GM12873 (cell line): ENCODE results near the gene NCSTN.

Experiments used
- TF ChIP-seq, protein P1 (sequence below): IDR thresholded peaks from 2 replicates; pipeline ENCODE4 v1.5.1; 2012; ENCODE audit warnings: low read depth, mild to moderate bottlenecking, moderate library complexity, low read length, control low read depth; ENCODE audit not compliant: insufficient read depth; ENCODE audit errors: missing control alignments

NCSTN gene

DNA sequence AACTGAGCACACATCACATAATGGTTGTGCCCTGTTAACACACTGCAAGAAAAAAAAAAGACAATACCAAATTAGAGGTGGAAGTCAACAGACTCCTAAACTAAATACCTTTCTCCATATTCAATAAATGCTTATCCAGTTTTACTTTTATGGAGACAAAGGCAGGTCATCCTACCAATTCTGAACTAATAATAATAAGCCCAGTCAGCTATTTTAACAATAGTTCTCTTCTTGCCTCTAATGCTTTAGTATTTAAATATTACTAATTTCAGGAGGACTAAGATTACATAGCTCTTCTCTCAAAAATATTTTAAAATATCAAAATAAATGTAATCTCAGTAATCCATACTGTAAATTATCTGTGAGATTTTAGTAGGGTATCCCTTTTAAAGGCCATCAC is 10.7 kb upstream of the NCSTN start:
- TF ChIP-seq, protein P1, sequence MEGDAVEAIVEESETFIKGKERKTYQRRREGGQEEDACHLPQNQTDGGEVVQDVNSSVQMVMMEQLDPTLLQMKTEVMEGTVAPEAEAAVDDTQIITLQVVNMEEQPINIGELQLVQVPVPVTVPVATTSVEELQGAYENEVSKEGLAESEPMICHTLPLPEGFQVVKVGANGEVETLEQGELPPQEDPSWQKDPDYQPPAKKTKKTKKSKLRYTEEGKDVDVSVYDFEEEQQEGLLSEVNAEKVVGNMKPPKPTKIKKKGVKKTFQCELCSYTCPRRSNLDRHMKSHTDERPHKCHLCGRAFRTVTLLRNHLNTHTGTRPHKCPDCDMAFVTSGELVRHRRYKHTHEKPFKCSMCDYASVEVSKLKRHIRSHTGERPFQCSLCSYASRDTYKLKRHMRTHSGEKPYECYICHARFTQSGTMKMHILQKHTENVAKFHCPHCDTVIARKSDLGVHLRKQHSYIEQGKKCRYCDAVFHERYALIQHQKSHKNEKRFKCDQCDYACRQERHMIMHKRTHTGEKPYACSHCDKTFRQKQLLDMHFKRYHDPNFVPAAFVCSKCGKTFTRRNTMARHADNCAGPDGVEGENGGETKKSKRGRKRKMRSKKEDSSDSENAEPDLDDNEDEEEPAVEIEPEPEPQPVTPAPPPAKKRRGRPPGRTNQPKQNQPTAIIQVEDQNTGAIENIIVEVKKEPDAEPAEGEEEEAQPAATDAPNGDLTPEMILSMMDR: no peak

DNA sequence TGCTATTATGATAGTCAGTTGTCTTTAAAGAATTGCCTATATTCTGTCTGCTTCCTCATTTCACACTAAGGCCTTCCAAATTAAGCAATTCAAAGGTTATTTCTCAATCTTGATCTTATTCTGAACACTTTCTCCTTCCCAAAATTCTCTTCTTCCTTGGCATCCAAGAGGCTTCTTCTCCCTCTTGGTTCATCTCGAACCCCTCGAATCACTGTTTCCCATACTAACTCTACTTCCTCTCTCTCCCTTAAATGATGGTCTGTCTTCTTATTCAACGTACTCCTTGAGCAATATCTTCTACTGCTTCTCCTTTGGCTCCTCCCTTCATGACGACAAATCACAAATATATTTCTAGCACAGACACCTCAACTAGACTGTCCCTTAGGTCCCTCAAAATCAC is 4.6 kb upstream of the NCSTN start:
- TF ChIP-seq, protein P1: no peak

DNA sequence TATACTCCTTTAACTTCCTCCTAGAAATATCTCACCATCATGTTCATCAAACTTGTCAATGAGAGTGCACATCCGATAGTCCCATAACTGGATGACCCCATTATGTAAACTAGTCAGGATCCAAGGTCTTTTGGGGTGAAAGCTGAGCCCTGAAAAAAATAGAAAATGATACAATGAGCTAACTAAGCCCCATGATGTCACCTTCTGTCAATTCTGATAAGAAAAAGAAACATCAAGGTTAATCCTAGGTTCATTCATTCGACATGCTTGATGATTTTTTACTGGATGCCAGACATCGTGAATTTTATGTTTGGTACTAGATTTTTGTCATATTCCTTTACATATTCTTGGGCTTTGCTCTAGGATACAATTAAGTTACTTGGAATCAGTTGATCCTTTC is 3.0 kb upstream of the NCSTN start:
- TF ChIP-seq, protein P1: no peak

DNA sequence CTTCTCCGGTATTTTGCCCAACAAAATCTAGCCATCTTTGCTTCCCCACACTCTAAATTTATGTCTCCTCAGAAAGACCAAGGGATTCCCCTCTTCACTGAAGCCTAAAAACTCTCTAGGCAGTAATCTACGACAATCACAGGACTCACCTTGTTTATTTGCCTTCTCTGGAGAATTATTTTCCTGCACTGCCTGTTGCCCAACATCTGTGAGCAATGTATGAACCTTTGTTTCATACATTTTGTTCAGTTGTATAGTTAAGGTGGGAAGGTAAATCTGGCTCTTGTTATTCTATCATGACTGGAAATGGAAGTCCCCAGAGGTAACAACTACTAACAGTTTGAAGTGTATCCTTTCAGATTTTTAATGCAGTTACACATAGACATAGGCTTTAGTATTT is 2.3 kb upstream of the NCSTN start:
- TF ChIP-seq, protein P1: no peak

DNA sequence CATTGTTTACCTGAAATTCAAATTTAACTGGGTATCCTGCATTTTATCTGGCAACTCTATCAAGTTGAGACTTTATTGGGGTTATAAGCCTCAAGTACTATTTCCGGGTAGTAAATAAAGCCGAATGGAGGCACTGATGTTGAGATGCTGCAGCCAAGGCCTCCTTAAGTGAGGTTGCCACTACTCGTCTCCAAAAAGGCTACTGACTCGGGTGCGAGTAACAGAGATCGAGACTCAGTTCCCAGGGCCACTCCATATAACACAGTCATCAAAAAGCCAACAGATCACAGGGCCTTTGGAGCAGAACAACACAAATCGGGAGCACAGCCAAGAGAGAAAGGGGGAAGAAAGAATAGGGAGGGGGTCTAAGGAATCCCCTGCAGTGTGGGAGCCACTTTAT is 657 bp upstream of the NCSTN start:
- TF ChIP-seq, protein P1: no peak

DNA sequence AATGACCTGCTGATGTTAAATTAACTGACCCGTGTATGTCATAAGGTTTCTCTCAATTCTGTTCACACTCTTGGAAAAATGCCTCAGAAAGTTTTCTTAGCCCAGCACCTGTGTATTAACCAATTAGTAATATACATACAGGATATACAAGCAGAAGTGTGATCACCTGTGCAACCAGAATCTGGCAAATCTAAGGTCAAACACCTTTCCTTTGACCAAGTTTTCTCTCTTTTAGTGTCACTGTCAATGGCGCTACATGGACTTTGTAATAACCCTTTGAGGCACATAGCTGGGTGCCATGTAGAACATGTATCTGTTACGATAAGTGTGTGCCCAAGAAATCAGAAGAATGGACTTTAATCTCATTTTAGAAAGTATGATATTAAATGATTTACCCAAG is 1.1 kb downstream of the NCSTN start:
- TF ChIP-seq, protein P1: no peak

DNA sequence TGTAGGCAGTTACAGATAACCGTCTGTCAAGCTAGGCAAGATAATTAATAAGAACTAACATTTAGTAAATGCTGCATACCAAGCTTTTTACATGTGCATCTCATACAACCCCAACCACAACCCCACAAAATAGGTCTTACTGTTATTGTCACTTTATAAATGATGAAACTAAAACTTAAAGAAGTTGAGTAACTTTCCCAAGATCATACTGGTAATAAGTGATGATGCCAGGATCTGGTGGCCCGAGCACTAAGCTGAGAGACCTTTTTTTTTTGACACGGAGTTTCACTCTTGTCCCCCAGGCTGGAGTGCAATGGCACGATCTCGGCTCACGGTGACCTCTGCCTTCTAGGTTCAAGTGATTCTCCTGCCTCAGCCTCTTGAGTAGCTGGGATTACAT is 1.8 kb downstream of the NCSTN start:
- TF ChIP-seq, protein P1: no peak

DNA sequence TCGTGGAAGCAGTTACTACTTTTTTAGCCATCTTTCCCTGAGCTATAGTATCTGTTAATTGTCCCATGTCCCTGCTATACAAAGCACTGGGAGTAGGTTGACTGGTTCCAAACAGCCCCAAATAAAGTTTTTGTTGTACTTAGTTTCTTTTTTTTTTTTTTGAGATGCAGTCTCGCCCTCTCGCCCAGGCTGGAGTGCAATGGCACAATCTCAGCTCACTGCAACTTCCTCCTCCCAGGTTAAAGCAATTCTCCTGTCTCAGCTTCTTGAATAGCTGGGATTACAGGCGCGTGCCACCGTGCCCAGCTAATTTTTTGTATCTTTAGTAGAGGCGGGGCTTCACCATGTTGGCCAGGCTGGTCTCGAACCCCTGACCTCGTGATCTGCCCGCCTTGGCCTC is 3.3 kb downstream of the NCSTN start:
- TF ChIP-seq, protein P1: no peak
